Activated CD8-positive, alpha-beta memory T cell treated with anti-CD3 and anti-CD28 coated beads, Interleukin-2, amount 50 U/mL, for 1 hour (primary cell): ENCODE results near the gene ADGRD2.

Experiments
- DNase-seq: peaks from one replicate; pipeline ENCODE4 v3.0.0-alpha.2; 2020; ENCODE audit errors: extremely low read depth

ADGRD2 gene

GRCh38 chr9:124511426-124511840 lies 61.2 kb downstream of the ADGRD2 start:
- no peak for DNase-seq

GRCh38 chr9:124511891-124512805 lies 61.9 kb downstream of the ADGRD2 start:
- DNase-seq: no peak

- DNase-seq: no peak
These were observed 62.6 kb downstream of the ADGRD2 start for GRCh38 chr9:124512806-124513204.

GRCh38 chr9:124513376-124513994 lies 63.2 kb downstream of the ADGRD2 start:
- DNase-seq: no peak

GRCh38 chr9:124514125-124514524 lies 63.9 kb downstream of the ADGRD2 start:
- DNase-seq: no peak

- DNase-seq: no peak
These were observed 64.6 kb downstream of the ADGRD2 start for GRCh38 chr9:124514874-124515273.

- no peak for DNase-seq
These were observed 67.3 kb downstream of the ADGRD2 start for GRCh38 chr9:124517600-124517999.

- no peak for DNase-seq
These were observed 67.9 kb downstream of the ADGRD2 start for GRCh38 chr9:124518116-124518515.

- no peak for DNase-seq
These were observed 70.0 kb downstream of the ADGRD2 start for GRCh38 chr9:124520206-124520596.

- no peak for DNase-seq
These were observed 70.9 kb downstream of the ADGRD2 start for GRCh38 chr9:124521142-124521541.

GRCh38 chr9:124522121-124523098 lies 72.2 kb downstream of the ADGRD2 start:
- DNase-seq: no peak

- no peak for DNase-seq
These were observed 75.9 kb downstream of the ADGRD2 start for GRCh38 chr9:124526174-124526573.

- DNase-seq: no peak
These were observed 77.5 kb downstream of the ADGRD2 start for GRCh38 chr9:124527781-124528180.
